SH-SY5Y (cell line): ENCODE results near the gene KBTBD8.

ENCODE experiments used
- GATA2 ChIP-seq: IDR thresholded peaks from 2 replicates; pipeline ENCODE4 v1.6.1; 2011; ENCODE audit warnings: mild to moderate bottlenecking, low read depth, low read length
- GATA3 ChIP-seq: IDR thresholded peaks from 2 replicates; pipeline ENCODE4 v1.6.1; 2011; ENCODE audit warnings: low read depth, mild to moderate bottlenecking, low read length, moderate library complexity

DNA sequence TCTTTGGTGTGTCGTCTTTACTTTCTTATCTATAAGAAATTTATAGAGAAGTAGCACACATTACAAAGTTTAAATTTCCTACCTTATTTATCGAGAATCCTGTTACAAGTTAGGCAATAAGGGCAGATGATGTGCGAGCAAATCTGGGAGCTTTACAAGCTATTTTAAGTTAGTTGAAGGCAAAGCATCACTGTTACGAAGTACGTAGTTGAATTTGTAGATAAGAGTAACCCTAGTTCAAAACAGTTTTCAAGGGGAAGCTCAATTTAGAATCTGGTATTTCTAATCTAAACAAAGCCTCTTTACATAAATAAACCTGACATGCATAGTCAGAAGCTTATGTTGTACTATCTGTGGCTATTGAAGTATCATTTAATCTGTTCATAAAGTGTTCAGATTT, 8.4 kb downstream of the KBTBD8 start:
- TF ChIP-seq GATA3, result no peak
- TF ChIP-seq GATA2, result no peak
